Muscle of arm (tissue), 14 donors: Measurements from ENCODE around the gene ZFR2. TPM values are rescaled to one million over a fixed set of nuclear protein-coding genes. Genes with fewer than 3 reads are reported as not detected.
"Not testable (repeated sequence)": the region's sequence is repeated elsewhere in the genome, so short reads cannot be mapped to it uniquely, and the experiment has no call there.

ENCODE experiments used
- DNase-seq: peaks from one replicate; pipeline ENCODE4 v3.0.0-alpha.2; 2013
- long read RNA-seq, 11 donors: transcript quantifications; one replicate each; lab custom pipeline, GENCODE V29; 2026
- polyA plus RNA-seq, 12 donors: library from polyadenylated mRNA; unstranded; fragments of 120-200 nt; gene quantifications; one replicate each; pipeline ENCODE4 v1.2.1, GENCODE V29; 2013; ENCODE audit not compliant: insufficient read length in 12 of 12

ZFR2 gene
- under 1 TPM in 7 of 12 donors, not detected in 5; 0.05 to 0.94 (median 0.24) TPM for polyA plus RNA-seq
- long read RNA-seq, donor 1, partial matches to known transcripts, result 0 of 2 reads
- long read RNA-seq, donor 1, other reads (novel, unspliced or antisense), result 0 of 2 reads
- long read RNA-seq, donor 2, result 0 reads
- long read RNA-seq, donor 3, result 0 reads
- long read RNA-seq, donor 4, result 0 reads
- long read RNA-seq, donor 5, result 0 reads
- long read RNA-seq, donor 6, result 0 reads
- long read RNA-seq, donor 7, result 0 reads
- long read RNA-seq, donor 8, result 0 reads
- long read RNA-seq, donor 9, result 0 reads
- long read RNA-seq, donor 10, result 0 reads
- long read RNA-seq, donor 11, result 0 reads

GRCh38 chr19:3868770-3869456 lies at the start of gene ZFR2:
ZFR2 (minus strand) TSS chr19:3869038; CDS start chr19:3869017, 21 bp downstream.
- no peak for DNase-seq

GRCh38 chr19:3916033-3916432 lies 47.2 kb upstream of the ZFR2 start:
- DNase-seq, result no peak

- no peak for DNase-seq
Observed at GRCh38 chr19:3914199-3914598, 45.4 kb upstream of the ZFR2 start.

- no peak for DNase-seq
Observed at GRCh38 chr19:3910105-3910504, 41.3 kb upstream of the ZFR2 start.

GRCh38 chr19:3908266-3909054 lies 39.6 kb upstream of the ZFR2 start:
- DNase-seq, result no peak

GRCh38 chr19:3907626-3908265 lies 38.9 kb upstream of the ZFR2 start:
- DNase-seq, result no peak

- DNase-seq, result no peak
Observed at GRCh38 chr19:3904233-3904632, 35.4 kb upstream of the ZFR2 start.

GRCh38 chr19:3902317-3902973 lies 33.6 kb upstream of the ZFR2 start:
- no peak for DNase-seq

- no peak for DNase-seq
Observed at GRCh38 chr19:3899531-3900294, 30.9 kb upstream of the ZFR2 start.

- DNase-seq, result no peak
Observed at GRCh38 chr19:3898426-3898825, 29.6 kb upstream of the ZFR2 start.

GRCh38 chr19:3897936-3898335 lies 29.1 kb upstream of the ZFR2 start:
- DNase-seq, result no peak

GRCh38 chr19:3895788-3896187 lies 26.9 kb upstream of the ZFR2 start:
- no peak for DNase-seq

GRCh38 chr19:3894959-3895358 lies 26.1 kb upstream of the ZFR2 start:
- DNase-seq, result not testable (repeated sequence)

- no peak for DNase-seq
Observed at GRCh38 chr19:3893509-3894179, 24.8 kb upstream of the ZFR2 start.

- no peak for DNase-seq
Observed at GRCh38 chr19:3890591-3890990, 21.8 kb upstream of the ZFR2 start.

GRCh38 chr19:3882041-3882384 lies 13.2 kb upstream of the ZFR2 start:
- DNase-seq, result no peak

- no peak for DNase-seq
Observed at GRCh38 chr19:3881272-3882040, 12.6 kb upstream of the ZFR2 start.

GRCh38 chr19:3880471-3881271 lies 11.8 kb upstream of the ZFR2 start, which contains the start of gene ATCAY:
ATCAY (plus strand) TSS chr19:3880685; CDS start chr19:3885768, 5,083 bp downstream.
- no peak for DNase-seq
